Prostate gland (tissue), 2 donors: ENCODE results near the gene SLCO4A1.

Source experiments
- CTCF ChIP-seq, 4 experiments: fragments of 200-600 bp in 2 of 4; fragments of 450-650 bp in 2 of 4; sonication (generic) in 2 of 4; IDR thresholded peaks; 1 replicate in 3 of 4; 2 replicates in 1 of 4; pipeline ENCODE4 v1.5.1; 2016 to 2019; ENCODE audit warnings: antibody characterized with exemption in 4 of 4, mild to moderate bottlenecking in 2 of 4, moderate library complexity in 2 of 4
- POLR2A ChIP-seq: fragments of 450-650 bp; IDR thresholded peaks from one replicate; pipeline ENCODE4 v1.6.1; 2016; ENCODE audit warnings: antibody characterized with exemption, mild to moderate bottlenecking

- TF ChIP-seq POLR2A, result no peak
- TF ChIP-seq CTCF (IDR thresholded peaks at IDR 0.05), result no peak
These were observed 30.5 kb upstream of the SLCO4A1 start for GRCh38 chr20:62611819-62612218.
